K562 (cell line): ENCODE data around the gene TMEM132C. TPM values are rescaled to one million over a fixed set of nuclear protein-coding genes. Genes with fewer than 3 reads are reported as not detected.

Source experiments
- ATAC-seq: fragments of 200-7000 bp; cut with Tn5 transposase; 3 replicates; pipeline ENCODE4 v1.9.1; 2020; ENCODE audit warnings: moderate library complexity
- BruUV-seq: library from RNA; stranded (reverse); fragments of 400-500 nt; replicated peaks from 2 replicates; lab custom pipeline; 2021; lab: Mats Ljungman, UMichigan
- CTCF ChIA-PET: fragments of 300-600 bp; formaldehyde crosslinking; extraction: SDS; loops from one replicate; lab custom pipeline; 2021; ENCODE audit warnings: low intra/inter-chr PET ratio; lab: Yijun Ruan, JAX
- POLR2A ChIA-PET: fragments of 300-600, 350-650 bp; sonication (Branson Sonifier 250); formaldehyde crosslinking; extraction: SDS; loops from one replicate; lab custom pipeline; 2021; ENCODE audit warnings: antibody characterized with exemption, inconsistent platforms; lab: Yijun Ruan, JAX
- DNase-seq, 4 experiments: peaks; one replicate each; pipeline versions ENCODE4 v3.0.0 to v3.0.0-alpha.2; 2011 to 2018; ENCODE audit warnings: low spot score in 3 of 4, mixed read lengths in 3 of 4; ENCODE audit errors: extremely low read depth in 1 of 4
- FAIRE-seq: peaks from 2 replicates; lab custom pipeline; 2011; peaks lifted over from hg19 to GRCh38; lab: Jason Lieb, UNC
- H2AFZ ChIP-seq: 2 replicates; pipeline ENCODE4 v1.6.0; 2011; ENCODE audit warnings: low read depth, low read length, control low read depth, inconsistent platforms
- H3K27ac ChIP-seq: fragments of 200-600 bp; 3 replicates; pipeline ENCODE4 v1.8.0; 2011; ENCODE audit warnings: low read depth, mild to moderate bottlenecking, control low read depth, inconsistent platforms, low read length, moderate library complexity, mixed read lengths; ENCODE audit errors: extremely low read depth
- H3K27me3 ChIP-seq, 2 experiments: fragments of 300-600 bp in 1 of 2; 2 replicates in 1 of 2; 3 replicates in 1 of 2; pipeline versions ENCODE4 v1.6.0 to v1.8.0; 2011; ENCODE audit warnings: inconsistent platforms in 2 of 2, low read length in 2 of 2, mild to moderate bottlenecking in 1 of 2, mixed read lengths in 1 of 2, moderate library complexity in 1 of 2; ENCODE audit not compliant: control insufficient read depth in 2 of 2, insufficient read depth in 2 of 2
- H3K36me3 ChIP-seq: fragments of 300-600 bp; 3 replicates; pipeline ENCODE4 v1.8.0; 2011; ENCODE audit warnings: mild to moderate bottlenecking, low read length, inconsistent platforms; ENCODE audit not compliant: control insufficient read depth, insufficient read depth
- H3K4me1 ChIP-seq, 2 experiments: fragments of 200-600 bp in 1 of 2; replicated peaks in 1 of 2; 2 replicates in 1 of 2; 3 replicates in 1 of 2; pipeline versions ENCODE4 v1.5.1 to v1.8.0; 2011; ENCODE audit warnings: inconsistent platforms in 2 of 2, low read length in 2 of 2, mild to moderate bottlenecking in 1 of 2, mixed read lengths in 1 of 2, moderate library complexity in 1 of 2; ENCODE audit not compliant: control insufficient read depth in 2 of 2, insufficient read depth in 2 of 2
- H3K4me2 ChIP-seq: 2 replicates; pipeline ENCODE4 v1.6.1; 2011; ENCODE audit warnings: low read length, control low read depth, inconsistent platforms, mixed read lengths; ENCODE audit not compliant: insufficient read depth
- H3K4me3 ChIP-seq: fragments of 200-600 bp; sonication (generic), shearing (Covaris generic); 2 replicates; pipeline ENCODE4 v1.5.1; 2016; ENCODE audit warnings: control low read depth, inconsistent platforms
- H3K79me2 ChIP-seq: fragments of 200-600 bp; 3 replicates; pipeline ENCODE4 v1.8.0; 2011; ENCODE audit warnings: low read length, inconsistent platforms; ENCODE audit not compliant: control insufficient read depth, insufficient read depth
- H3K9ac ChIP-seq, 2 experiments: 2 replicates each; pipeline versions ENCODE4 v1.6.0 to v1.6.1; 2011; ENCODE audit warnings: low read depth in 2 of 2, low read length in 2 of 2, control low read depth in 1 of 2, inconsistent platforms in 1 of 2, mild to moderate bottlenecking in 1 of 2, mixed read lengths in 1 of 2; ENCODE audit not compliant: insufficient read depth in 1 of 2
- H3K9me1 ChIP-seq: one replicate; pipeline ENCODE4 v1.6.0; 2011; ENCODE audit warnings: inconsistent platforms, mild to moderate bottlenecking, low read length, moderate library complexity; ENCODE audit not compliant: control insufficient read depth, insufficient read depth
- H3K9me3 ChIP-seq: replicated peaks from 2 replicates; pipeline ENCODE4 v1.5.1; 2011; ENCODE audit warnings: low read depth, low read length, inconsistent platforms; ENCODE audit not compliant: control insufficient read depth, insufficient read depth
- H4K20me1 ChIP-seq: replicated peaks from 2 replicates; pipeline ENCODE4 v1.6.1; 2011; ENCODE audit warnings: low read length, inconsistent platforms, mixed read lengths; ENCODE audit not compliant: control insufficient read depth, insufficient read depth
- BRD4 ChIP-seq: fragments of 200-600 bp; sonication (generic); IDR thresholded peaks from 2 replicates; pipeline ENCODE4 v1.6.1; 2017; ENCODE audit warnings: inconsistent platforms
- SRSF1 ChIP-seq: fragments of 200-400 bp; formaldehyde crosslinking; IDR thresholded peaks from 2 replicates; pipeline ENCODE4 v1.6.1; 2017; ENCODE audit warnings: mild to moderate bottlenecking, low read depth, low read length, moderate library complexity
- WGBS: fragments of 100-300 bp; shearing (Covaris generic); methylation state at CpG from one replicate; pipeline ENCODE4 v1.1.6; 2016; ENCODE audit warnings: low coverage, mixed read lengths; ENCODE audit not compliant: insufficient coverage; ENCODE audit errors: missing lambda C conversion rate; 5-methylcytosine and 5-hydroxymethylcytosine counted together
- in situ Hi-C: fragments of 300-500 bp; cut with MboI; formaldehyde crosslinking; loops from 4 replicates; pipeline ENCODE4 v1.15.0; 2018; ENCODE audit warnings: inconsistent platforms, mixed read lengths
- intact Hi-C: fragments of 100-400 bp; cut with micrococcal nuclease; formaldehyde crosslinking; loops from 2 replicates; pipeline ENCODE4 v1.14.2; 2022
- polyA plus RNA-seq, 8 experiments: library from polyadenylated mRNA; depleted of rRNA in 4 of 8; stranded (reverse) in 5 of 8; unstranded in 3 of 8; fragments of >200 nt; fragmentation: Nextera tagmentation in 2 of 8; fragmentation: Illumina TruSeq in 1 of 8; extraction: Ambion mirVana in 2 of 8; extraction: Trizol in 1 of 8; gene quantifications; 2 replicates each; pipeline versions ENCODE4 v1.2.1 to v1.2.3, GENCODE V29; 2011 to 2014; ENCODE audit warnings: inconsistent platforms in 1 of 8, missing spikeins in 1 of 8
- total RNA-seq, 7 experiments: library from RNA; depleted of rRNA in 6 of 7; stranded (reverse); fragments of >200 nt in 6 of 7; fragmentation: Illumina TruSeq in 2 of 7; extraction: Trizol in 2 of 7; gene quantifications; 2 replicates each; pipeline versions ENCODE4 v1.2.1 to v1.2.3, GENCODE V29; 2011 to 2021; ENCODE audit warnings: low replicate concordance in 1 of 7
- TF ChIP-seq, protein P1 (sequence below): fragments of 450-650 bp; IDR thresholded peaks from 2 replicates; pipeline ENCODE4 v1.6.1; 2017; ENCODE audit warnings: mild to moderate bottlenecking, moderate library complexity
- TF ChIP-seq, protein P2 (sequence below): sonication (generic); formaldehyde crosslinking; IDR thresholded peaks from 2 replicates; pipeline ENCODE4 v1.8.0; 2023; ENCODE audit warnings: missing genetic modification reagents, mild to moderate bottlenecking, borderline replicate concordance
- TF ChIP-seq, protein P3 (sequence below): sonication (generic); formaldehyde crosslinking; IDR thresholded peaks from 2 replicates; pipeline ENCODE4 v1.8.1; 2022; ENCODE audit warnings: missing genetic modification reagents

The TMEM132C gene
- total and polyA plus RNA-seq, 9 of the 15 experiments (the other 6 are each of a cell fraction or from before 2014, with no cell fraction given), result not detected

DNA sequence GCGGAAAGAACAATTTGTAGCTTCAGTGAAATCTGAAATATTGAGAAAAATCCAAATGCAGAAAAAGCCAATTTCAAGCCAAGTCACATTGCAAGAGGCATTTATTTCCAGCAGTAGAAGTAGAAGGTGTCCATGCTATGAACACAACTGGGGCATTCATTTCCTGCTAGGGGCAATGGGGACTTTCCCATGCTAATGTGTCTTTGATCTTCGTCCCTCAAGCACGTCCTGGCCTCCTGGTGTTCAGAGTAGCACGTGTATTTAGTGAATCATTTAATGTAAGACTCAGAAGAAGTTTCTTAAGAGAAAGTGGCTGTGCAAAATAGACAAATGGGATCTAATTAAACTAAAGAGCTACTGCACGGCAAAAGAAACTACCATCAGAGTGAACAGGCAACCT, 267.9 kb downstream of the TMEM132C start:
- Histone ChIP-seq H3K4me2 (no peak overlapping the region), H3K4me1 (no peaks in the 10 kb centered on the region), H3K27me3 (no peaks in the 10 kb centered on the region; a peak in 1 of 5 replicates), H4K20me1 (no peaks in the 10 kb centered on the region), H3K27ac (no peak overlapping the region), H3K36me3 (no peaks in the 10 kb centered on the region), H3K9me1 (no peaks in the 10 kb centered on the region), H3K4me3 (no peak overlapping the region), H3K9me3 (no peaks in the 10 kb centered on the region), H2AFZ (no peak overlapping the region), H3K79me2 (no peaks in the 10 kb centered on the region), H3K9ac (no peak overlapping the region)
- in situ Hi-C loops (no loop called here), intact Hi-C loops (no loop called here)
- 0% methylated on average over 5 of the region's 5 CpGs for WGBS
- ATAC-seq (no peak), DNase-seq (no peak), FAIRE-seq (no peak)
- no TSS peak for BruUV-seq
- ChIA-PET CTCF (no interaction called here), POLR2A (no interaction called here)
- TF ChIP-seq, protein P1, sequence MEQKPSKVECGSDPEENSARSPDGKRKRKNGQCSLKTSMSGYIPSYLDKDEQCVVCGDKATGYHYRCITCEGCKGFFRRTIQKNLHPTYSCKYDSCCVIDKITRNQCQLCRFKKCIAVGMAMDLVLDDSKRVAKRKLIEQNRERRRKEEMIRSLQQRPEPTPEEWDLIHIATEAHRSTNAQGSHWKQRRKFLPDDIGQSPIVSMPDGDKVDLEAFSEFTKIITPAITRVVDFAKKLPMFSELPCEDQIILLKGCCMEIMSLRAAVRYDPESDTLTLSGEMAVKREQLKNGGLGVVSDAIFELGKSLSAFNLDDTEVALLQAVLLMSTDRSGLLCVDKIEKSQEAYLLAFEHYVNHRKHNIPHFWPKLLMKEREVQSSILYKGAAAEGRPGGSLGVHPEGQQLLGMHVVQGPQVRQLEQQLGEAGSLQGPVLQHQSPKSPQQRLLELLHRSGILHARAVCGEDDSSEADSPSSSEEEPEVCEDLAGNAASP, result no peak
- TF ChIP-seq SRSF1 (no peak), BRD4 (no peak)
- TF ChIP-seq, protein P2, sequence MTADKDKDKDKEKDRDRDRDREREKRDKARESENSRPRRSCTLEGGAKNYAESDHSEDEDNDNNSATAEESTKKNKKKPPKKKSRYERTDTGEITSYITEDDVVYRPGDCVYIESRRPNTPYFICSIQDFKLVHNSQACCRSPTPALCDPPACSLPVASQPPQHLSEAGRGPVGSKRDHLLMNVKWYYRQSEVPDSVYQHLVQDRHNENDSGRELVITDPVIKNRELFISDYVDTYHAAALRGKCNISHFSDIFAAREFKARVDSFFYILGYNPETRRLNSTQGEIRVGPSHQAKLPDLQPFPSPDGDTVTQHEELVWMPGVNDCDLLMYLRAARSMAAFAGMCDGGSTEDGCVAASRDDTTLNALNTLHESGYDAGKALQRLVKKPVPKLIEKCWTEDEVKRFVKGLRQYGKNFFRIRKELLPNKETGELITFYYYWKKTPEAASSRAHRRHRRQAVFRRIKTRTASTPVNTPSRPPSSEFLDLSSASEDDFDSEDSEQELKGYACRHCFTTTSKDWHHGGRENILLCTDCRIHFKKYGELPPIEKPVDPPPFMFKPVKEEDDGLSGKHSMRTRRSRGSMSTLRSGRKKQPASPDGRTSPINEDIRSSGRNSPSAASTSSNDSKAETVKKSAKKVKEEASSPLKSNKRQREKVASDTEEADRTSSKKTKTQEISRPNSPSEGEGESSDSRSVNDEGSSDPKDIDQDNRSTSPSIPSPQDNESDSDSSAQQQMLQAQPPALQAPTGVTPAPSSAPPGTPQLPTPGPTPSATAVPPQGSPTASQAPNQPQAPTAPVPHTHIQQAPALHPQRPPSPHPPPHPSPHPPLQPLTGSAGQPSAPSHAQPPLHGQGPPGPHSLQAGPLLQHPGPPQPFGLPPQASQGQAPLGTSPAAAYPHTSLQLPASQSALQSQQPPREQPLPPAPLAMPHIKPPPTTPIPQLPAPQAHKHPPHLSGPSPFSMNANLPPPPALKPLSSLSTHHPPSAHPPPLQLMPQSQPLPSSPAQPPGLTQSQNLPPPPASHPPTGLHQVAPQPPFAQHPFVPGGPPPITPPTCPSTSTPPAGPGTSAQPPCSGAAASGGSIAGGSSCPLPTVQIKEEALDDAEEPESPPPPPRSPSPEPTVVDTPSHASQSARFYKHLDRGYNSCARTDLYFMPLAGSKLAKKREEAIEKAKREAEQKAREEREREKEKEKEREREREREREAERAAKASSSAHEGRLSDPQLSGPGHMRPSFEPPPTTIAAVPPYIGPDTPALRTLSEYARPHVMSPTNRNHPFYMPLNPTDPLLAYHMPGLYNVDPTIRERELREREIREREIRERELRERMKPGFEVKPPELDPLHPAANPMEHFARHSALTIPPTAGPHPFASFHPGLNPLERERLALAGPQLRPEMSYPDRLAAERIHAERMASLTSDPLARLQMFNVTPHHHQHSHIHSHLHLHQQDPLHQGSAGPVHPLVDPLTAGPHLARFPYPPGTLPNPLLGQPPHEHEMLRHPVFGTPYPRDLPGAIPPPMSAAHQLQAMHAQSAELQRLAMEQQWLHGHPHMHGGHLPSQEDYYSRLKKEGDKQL, result no peak
- TF ChIP-seq, protein P3, sequence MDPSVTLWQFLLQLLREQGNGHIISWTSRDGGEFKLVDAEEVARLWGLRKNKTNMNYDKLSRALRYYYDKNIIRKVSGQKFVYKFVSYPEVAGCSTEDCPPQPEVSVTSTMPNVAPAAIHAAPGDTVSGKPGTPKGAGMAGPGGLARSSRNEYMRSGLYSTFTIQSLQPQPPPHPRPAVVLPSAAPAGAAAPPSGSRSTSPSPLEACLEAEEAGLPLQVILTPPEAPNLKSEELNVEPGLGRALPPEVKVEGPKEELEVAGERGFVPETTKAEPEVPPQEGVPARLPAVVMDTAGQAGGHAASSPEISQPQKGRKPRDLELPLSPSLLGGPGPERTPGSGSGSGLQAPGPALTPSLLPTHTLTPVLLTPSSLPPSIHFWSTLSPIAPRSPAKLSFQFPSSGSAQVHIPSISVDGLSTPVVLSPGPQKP, result no peak
